IMR-90 (cell line): ENCODE measurements around the gene DLL3. TPM values are rescaled to one million over a fixed set of nuclear protein-coding genes. Genes with fewer than 3 reads are reported as not detected.

Source experiments
- ATAC-seq: fragments of 200-7000 bp; cut with Tn5 transposase; 2 replicates; pipeline ENCODE4 v1.9.1; 2020; ENCODE audit warnings: low read depth, mild to moderate bottlenecking, moderate library complexity
- BruUV-seq: library from RNA; stranded (reverse); fragments of 400-500 nt; replicated peaks from 2 replicates; lab custom pipeline; 2021; lab: Mats Ljungman, UMichigan
- CTCF ChIA-PET: fragments of 300-600 bp; formaldehyde crosslinking; extraction: SDS; loops from one replicate; lab custom pipeline; 2021; ENCODE audit warnings: antibody characterized with exemption; lab: Yijun Ruan, JAX
- POLR2A ChIA-PET: fragments of 300-600 bp; sonication (Branson Sonifier 250); formaldehyde crosslinking; loops from one replicate; lab custom pipeline; 2022; ENCODE audit warnings: antibody characterized with exemption; ENCODE audit not compliant: unreplicated experiment; lab: Charles Lee
- DNase-seq: peaks from one replicate; pipeline ENCODE4 v3.0.0; 2013
- H2AFZ ChIP-seq: replicated peaks from 2 replicates; pipeline ENCODE3; 2013; ENCODE audit warnings: low read length, mild to moderate bottlenecking; ENCODE audit not compliant: poor library complexity
- H2AK5ac ChIP-seq: 2 replicates; pipeline ENCODE4 v1.6.1; 2013; ENCODE audit warnings: low read depth, low read length, inconsistent platforms
- H2AK9ac ChIP-seq: replicated peaks from 2 replicates; pipeline ENCODE3; 2013; ENCODE audit warnings: mild to moderate bottlenecking, low read depth, low read length, moderate library complexity; ENCODE audit not compliant: poor library complexity
- H2BK120ac ChIP-seq: 2 replicates; pipeline ENCODE4 v1.6.1; 2013; ENCODE audit warnings: low read depth, low read length, inconsistent platforms
- H2BK15ac ChIP-seq: 3 replicates; pipeline ENCODE4 v1.6.1; 2013; ENCODE audit warnings: low read depth, low read length, inconsistent platforms
- H2BK20ac ChIP-seq: 2 replicates; pipeline ENCODE4 v1.6.1; 2013; ENCODE audit warnings: low read depth, mild to moderate bottlenecking, inconsistent platforms, low read length, moderate library complexity
- H2BK5ac ChIP-seq: 2 replicates; pipeline ENCODE4 v1.6.1; 2013; ENCODE audit warnings: mild to moderate bottlenecking, low read depth, low read length, inconsistent platforms; ENCODE audit not compliant: poor library complexity, severe bottlenecking
- H3K14ac ChIP-seq: replicated peaks from 2 replicates; pipeline ENCODE4 v1.6.1; 2013; ENCODE audit warnings: low read depth, low read length, inconsistent platforms
- H3K18ac ChIP-seq: 2 replicates; pipeline ENCODE4 v1.6.1; 2013; ENCODE audit warnings: low read depth, low read length, control low read depth
- H3K23ac ChIP-seq: 2 replicates; pipeline ENCODE4 v1.6.1; 2013; ENCODE audit warnings: low read depth, low read length, inconsistent platforms
- H3K27ac ChIP-seq: 2 replicates; pipeline ENCODE4 v1.5.1; 2013; ENCODE audit warnings: mild to moderate bottlenecking, control low read depth, low read length; ENCODE audit not compliant: insufficient read depth
- H3K27me3 ChIP-seq: 2 replicates; pipeline ENCODE4 v1.6.1; 2013; ENCODE audit warnings: low read length; ENCODE audit not compliant: control insufficient read depth, insufficient read depth
- H3K36me3 ChIP-seq: 2 replicates; pipeline ENCODE4 v1.6.1; 2013; ENCODE audit warnings: low read length, mixed read lengths; ENCODE audit not compliant: control insufficient read depth, insufficient read depth
- H3K4ac ChIP-seq: 2 replicates; pipeline ENCODE4 v1.6.1; 2013; ENCODE audit warnings: low read depth, low read length, inconsistent platforms
- H3K4me1 ChIP-seq: 2 replicates; pipeline ENCODE4 v1.6.1; 2013; ENCODE audit warnings: low read length, mixed read lengths; ENCODE audit not compliant: control insufficient read depth, insufficient read depth
- H3K4me2 ChIP-seq: 2 replicates; pipeline ENCODE4 v1.6.1; 2013; ENCODE audit warnings: low read depth, mild to moderate bottlenecking, control low read depth, low read length, moderate library complexity
- H3K4me3 ChIP-seq: 2 replicates; pipeline ENCODE4 v1.5.1; 2013; ENCODE audit warnings: low read depth, mild to moderate bottlenecking, control low read depth, low read length, moderate library complexity; ENCODE audit not compliant: insufficient read depth
- H3K56ac ChIP-seq: 2 replicates; pipeline ENCODE4 v1.6.1; 2013; ENCODE audit warnings: low read length, inconsistent platforms; ENCODE audit not compliant: insufficient read depth; ENCODE audit errors: extremely low read depth
- H3K79me1 ChIP-seq, 2 experiments: 2 replicates each; pipeline ENCODE4 v1.6.1; 2013; ENCODE audit warnings: low read length in 2 of 2, inconsistent platforms in 1 of 2, low read depth in 1 of 2
- H3K9ac ChIP-seq: 2 replicates; pipeline ENCODE4 v1.6.1; 2013; ENCODE audit warnings: low read depth, low read length, control low read depth
- H3K9me1 ChIP-seq: 2 replicates; pipeline ENCODE4 v1.6.1; 2013; ENCODE audit warnings: low read length, inconsistent platforms; ENCODE audit not compliant: insufficient read depth
- H3K9me3 ChIP-seq: 2 replicates; pipeline ENCODE4 v1.6.1; 2013; ENCODE audit warnings: low read length; ENCODE audit not compliant: control insufficient read depth, insufficient read depth
- H4K20me1 ChIP-seq: 2 replicates; pipeline ENCODE4 v1.6.1; 2013; ENCODE audit warnings: low read length, inconsistent platforms; ENCODE audit not compliant: insufficient read depth
- H4K5ac ChIP-seq: 2 replicates; pipeline ENCODE4 v1.6.1; 2013; ENCODE audit warnings: mild to moderate bottlenecking, low read depth, low read length, control low read depth
- H4K8ac ChIP-seq, 2 experiments: 2 replicates each; pipeline ENCODE4 v1.6.1; 2013; ENCODE audit warnings: low read depth in 2 of 2, low read length in 2 of 2, control low read depth in 1 of 2, inconsistent platforms in 1 of 2
- H4K91ac ChIP-seq: 2 replicates; pipeline ENCODE4 v1.6.1; 2013; ENCODE audit warnings: low read depth, low read length, inconsistent platforms; ENCODE audit not compliant: insufficient read depth
- BHLHE40 ChIP-seq: fragments of 150-350 bp; IDR thresholded peaks from 2 replicates; pipeline ENCODE4 v1.6.1; 2016; ENCODE audit warnings: mild to moderate bottlenecking, low read depth, low read length
- FOS ChIP-seq: fragments of 150-350 bp; IDR thresholded peaks from 2 replicates; pipeline ENCODE4 v1.6.1; 2016; ENCODE audit warnings: low read depth, low read length
- MAFK ChIP-seq: IDR thresholded peaks from 2 replicates; pipeline ENCODE4 v1.6.1; 2012; ENCODE audit warnings: low read depth, low read length, improper control_type of control experiment
- POLR2A ChIP-seq: IDR thresholded peaks from 2 replicates; pipeline ENCODE4 v1.6.1; 2012; ENCODE audit warnings: mild to moderate bottlenecking, low read depth, low read length
- RAD21 ChIP-seq: IDR thresholded peaks from 2 replicates; pipeline ENCODE4 v1.6.1; 2012; ENCODE audit warnings: low read length, improper control_type of control experiment
- RFX5 ChIP-seq: IDR thresholded peaks from 2 replicates; pipeline ENCODE4 v1.8.0; 2012; ENCODE audit warnings: low read depth, mild to moderate bottlenecking, low read length, moderate library complexity
- WGBS, 2 experiments: methylation state at CpG; one replicate each; pipeline versions ENCODE4 v1.1.5 to v1.1.7; 2013; ENCODE audit warnings: missing lambda C conversion rate in 2 of 2; ENCODE audit not compliant: insufficient read length in 1 of 2; ENCODE audit errors: extremely low coverage in 2 of 2; 5-methylcytosine and 5-hydroxymethylcytosine counted together
- dilution Hi-C: fragments of 300-500 bp; cut with HindIII; formaldehyde crosslinking; loops from one replicate; pipeline ENCODE4 v1.14.3; 2018; ENCODE audit warnings: low sequenced_read_pairs; ENCODE audit not compliant: unreplicated experiment
- in situ Hi-C: fragments of 300-500 bp; cut with MboI; formaldehyde crosslinking; loops from 3 replicates; pipeline ENCODE4 v1.14.3; 2019; ENCODE audit warnings: low sequenced_read_pairs, inconsistent platforms, mixed read lengths
- intact Hi-C: fragments of 100-400 bp; cut with micrococcal nuclease; formaldehyde crosslinking; loops from 2 replicates; pipeline ENCODE4 v1.10.0; 2022
- polyA plus RNA-seq, 3 experiments: library from polyadenylated mRNA; depleted of rRNA; stranded (reverse); fragments of >200 nt; gene quantifications; 2 replicates each; pipeline ENCODE4 v1.2.3, GENCODE V29; 2012; ENCODE audit warnings: low replicate concordance in 1 of 3
- total RNA-seq: library from RNA; depleted of rRNA; stranded (reverse); fragments of >200 nt; gene quantifications from 2 replicates; pipeline ENCODE4 v1.2.3, GENCODE V29; 2012

The DLL3 gene
- total and polyA plus RNA-seq, 2 of the 4 experiments (the other 2 are of a cell fraction) = 0.36 to 1.3 TPM

DNA sequence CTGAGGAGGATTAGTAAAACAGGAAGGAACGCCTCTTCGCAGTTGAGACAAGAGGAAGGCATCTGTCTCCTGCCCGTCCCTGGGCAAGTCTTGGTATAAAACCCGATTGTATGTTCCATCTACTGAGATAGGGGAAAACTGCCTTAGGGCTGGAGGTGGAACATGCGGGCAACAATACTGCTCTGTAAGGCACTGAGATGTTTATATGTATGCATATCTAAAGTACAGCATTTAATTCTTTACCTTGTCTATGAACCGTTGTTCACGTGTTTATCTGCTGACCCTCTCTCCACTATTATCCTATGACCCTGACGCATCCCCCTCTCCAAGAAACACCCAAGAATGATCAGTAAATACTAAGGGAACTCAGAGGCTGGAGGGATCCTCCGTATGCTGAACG lies 18.8 kb upstream of the DLL3 start:
- ATAC-seq = no peak; the same call in 1 of the 2 replicates
- Histone ChIP-seq H3K9me3 (no peaks in the 10 kb centered on the region), H4K5ac (peak overlapping the region; percentile 98), H3K79me1 (peaks cover 21 to 27% of the 10 kb centered on the region in 2 experiments), H3K4me2 (peak overlapping the region; percentile 98; the same call in 1 of the 2 replicates), H3K14ac (no peak overlapping the region), H4K8ac (peak overlapping the region; percentile 99 to 100), H3K4me1 (peaks cover 9% of the 10 kb centered on the region), H2AFZ (no peak overlapping the region), H3K56ac (no peak overlapping the region), H2BK5ac (no peak overlapping the region), H3K27me3 (no peaks in the 10 kb centered on the region), H3K4me3 (no peak overlapping the region), H3K9me1 (no peaks in the 10 kb centered on the region), H2BK15ac (no peak overlapping the region), H4K20me1 (peaks cover 11% of the 10 kb centered on the region; the same call in 1 of the 2 replicates), H3K18ac (no peak overlapping the region), H4K91ac (no peak overlapping the region), H3K36me3 (peaks cover 19% of the 10 kb centered on the region), H2AK9ac (no peak overlapping the region), H2AK5ac (no peak overlapping the region), H3K23ac (no peak overlapping the region), H2BK20ac (no peak overlapping the region), H3K4ac (peak overlapping the region; percentile 84; the same call in 1 of the 2 replicates), H3K9ac (no peak overlapping the region; the same call in 1 of the 2 replicates), H3K27ac (peak overlapping the region; percentile 88; the same call in 1 of the 2 replicates), H2BK120ac (no peak overlapping the region)
- TF ChIP-seq POLR2A (no peak), BHLHE40 (no peak), MAFK (no peak), RFX5 (no peak), FOS (no peak), RAD21 (no peak)
- 41% methylated on average over 3 of the region's 10 CpGs; no CpG with 5 or more reads in 1 of the 2 experiments for WGBS, 2 experiments
- DNase-seq = no peak
- in situ Hi-C loops (no loop called here), dilution Hi-C loops (no loop called here), intact Hi-C loops (loop anchor here (2.0 kb wide), 1 partner anchor 53 kb away; the partner anchor contains the start of gene EID2B)
- ChIA-PET POLR2A (interaction anchor here (1.0 kb wide), 1 partner anchor 44 kb away, joined by 3 read pairs; the partner anchor contains the start of gene RPS16), CTCF (no interaction called here)
- BruUV-seq = no TSS peak
